HG03565 (cell line): ENCODE measurements around the gene CTSW.

ENCODE experiments used
- ATAC-seq: cut with Tn5 transposase; IDR thresholded peaks from one replicate; pipeline ENCODE4 v1.9.1; 2021; ENCODE audit warnings: mild to moderate bottlenecking, moderate library complexity; ENCODE audit not compliant: unreplicated experiment

The CTSW gene

DNA sequence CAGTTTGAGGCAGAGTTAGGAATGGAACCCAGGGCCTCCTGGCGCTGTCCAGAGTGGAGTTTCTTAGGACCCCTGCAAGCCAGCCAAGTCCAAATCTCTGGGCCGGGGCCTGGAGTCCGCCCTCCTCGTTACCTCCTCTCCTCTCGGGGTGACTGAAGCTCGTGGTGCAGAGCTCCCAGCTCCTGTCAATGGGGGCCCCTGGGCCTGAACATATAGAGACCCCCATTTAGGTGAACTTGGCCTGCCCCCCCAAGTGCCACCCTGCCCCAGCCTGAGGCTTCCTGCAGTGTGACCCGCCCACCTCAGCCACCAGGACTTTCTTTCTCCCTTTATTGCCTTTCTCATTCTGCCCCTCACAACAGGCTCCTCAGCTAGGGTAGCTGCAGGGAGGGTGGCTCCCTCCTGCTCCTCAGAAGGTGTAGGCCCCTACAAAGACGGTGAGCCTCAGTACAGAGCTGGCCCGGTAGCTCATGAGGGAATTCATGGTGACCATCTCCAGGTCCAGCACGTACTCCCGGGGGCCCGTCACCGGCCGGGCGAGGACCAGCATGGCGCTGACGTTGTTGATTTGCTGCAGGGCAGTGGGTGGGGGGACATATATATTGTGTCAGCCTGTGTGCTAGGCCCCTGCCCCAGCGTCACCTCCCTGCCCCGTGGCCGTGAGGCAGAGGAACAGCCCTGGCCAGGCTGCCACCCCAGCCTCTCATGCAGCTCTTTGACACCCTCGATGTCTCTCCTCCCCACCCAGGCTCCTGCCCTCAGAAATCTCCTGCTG, 12.9 kb upstream of the CTSW start:
- ATAC-seq = no peak

DNA sequence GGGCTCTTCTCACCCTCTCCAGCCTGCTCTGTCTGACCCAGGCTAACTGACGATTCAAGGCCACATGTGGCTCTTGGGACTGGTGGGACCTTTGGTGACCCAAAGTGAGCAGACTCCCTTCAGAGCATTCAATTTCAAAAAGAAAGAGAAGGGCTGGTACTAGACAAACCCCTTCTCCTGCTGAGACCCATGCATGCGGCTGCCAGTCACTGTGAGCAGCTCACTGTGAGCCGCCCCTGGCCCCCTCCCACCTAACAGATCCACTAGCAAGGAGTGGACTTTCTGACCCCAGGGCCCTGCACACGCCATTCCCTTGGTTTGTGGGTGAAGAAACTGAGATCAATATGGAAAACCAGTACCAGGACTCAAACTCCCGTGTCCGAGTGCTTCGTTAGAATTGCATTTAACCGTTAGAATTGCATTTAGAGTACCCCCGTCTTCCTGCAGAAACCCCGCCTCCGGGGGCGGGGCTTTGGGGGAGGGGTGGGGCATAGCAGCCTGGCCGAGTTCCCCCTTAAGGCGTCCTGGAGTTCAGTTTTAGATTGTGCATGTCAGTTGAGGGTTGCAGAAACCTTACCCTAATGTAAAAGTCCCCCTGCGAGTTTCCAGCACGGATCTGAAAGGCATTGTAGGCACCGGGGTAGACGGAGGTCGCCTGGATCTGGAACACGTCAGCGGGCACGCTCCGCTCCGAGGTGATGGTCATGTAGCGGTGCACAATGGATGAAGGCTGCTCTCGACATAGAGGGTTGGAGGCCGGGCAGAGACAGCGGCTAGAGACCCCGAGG, 12.2 kb upstream of the CTSW start:
- ATAC-seq = no peak

DNA sequence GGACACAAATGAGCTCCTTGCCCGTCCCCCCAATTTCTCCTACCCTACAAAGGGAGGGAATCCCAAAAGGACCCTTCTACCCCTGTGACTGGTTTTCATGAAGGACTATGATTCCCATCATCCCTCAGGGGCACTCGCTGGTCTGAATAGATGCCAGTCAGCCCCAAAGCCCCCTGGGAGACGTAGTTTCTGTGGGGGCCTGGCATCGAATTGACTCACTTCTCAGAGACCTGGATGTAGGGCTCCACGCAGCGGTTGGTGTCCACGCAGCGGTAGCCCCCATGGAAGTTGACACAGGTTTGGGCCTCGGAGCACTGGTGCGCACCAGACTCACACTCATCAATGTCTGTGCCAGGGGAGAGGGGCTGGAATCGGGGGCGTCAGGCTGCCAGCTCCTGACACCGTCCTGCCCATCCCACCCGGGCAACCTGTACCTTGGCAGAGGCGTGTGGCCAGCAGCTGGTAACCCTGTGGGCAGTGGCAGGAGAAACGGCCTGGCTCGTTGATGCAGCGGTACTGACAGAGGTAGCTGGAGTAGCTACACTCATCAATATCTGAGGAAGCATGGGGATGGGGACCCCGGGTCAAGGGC, 11.5 kb upstream of the CTSW start:
- no peak for ATAC-seq

DNA sequence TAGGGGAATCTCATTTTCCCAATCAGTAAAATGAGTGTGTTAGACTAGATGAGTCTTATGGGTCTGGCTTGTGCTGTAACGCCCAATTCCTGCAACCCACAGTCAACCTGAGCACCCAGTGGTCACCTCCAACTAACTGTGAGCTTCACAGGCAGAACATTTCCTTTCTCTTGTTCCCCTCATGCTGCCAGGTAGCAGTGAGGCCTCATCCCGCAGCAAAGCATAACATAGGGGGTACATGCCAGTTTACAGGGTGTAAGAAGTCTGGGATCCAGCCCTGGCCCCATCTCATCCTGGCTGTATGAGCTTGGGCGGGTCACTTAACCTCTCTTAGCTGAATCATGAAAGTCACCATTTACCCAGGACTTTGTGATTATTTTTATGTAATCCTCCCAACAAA, 10.7 kb upstream of the CTSW start:
- ATAC-seq = no peak

DNA sequence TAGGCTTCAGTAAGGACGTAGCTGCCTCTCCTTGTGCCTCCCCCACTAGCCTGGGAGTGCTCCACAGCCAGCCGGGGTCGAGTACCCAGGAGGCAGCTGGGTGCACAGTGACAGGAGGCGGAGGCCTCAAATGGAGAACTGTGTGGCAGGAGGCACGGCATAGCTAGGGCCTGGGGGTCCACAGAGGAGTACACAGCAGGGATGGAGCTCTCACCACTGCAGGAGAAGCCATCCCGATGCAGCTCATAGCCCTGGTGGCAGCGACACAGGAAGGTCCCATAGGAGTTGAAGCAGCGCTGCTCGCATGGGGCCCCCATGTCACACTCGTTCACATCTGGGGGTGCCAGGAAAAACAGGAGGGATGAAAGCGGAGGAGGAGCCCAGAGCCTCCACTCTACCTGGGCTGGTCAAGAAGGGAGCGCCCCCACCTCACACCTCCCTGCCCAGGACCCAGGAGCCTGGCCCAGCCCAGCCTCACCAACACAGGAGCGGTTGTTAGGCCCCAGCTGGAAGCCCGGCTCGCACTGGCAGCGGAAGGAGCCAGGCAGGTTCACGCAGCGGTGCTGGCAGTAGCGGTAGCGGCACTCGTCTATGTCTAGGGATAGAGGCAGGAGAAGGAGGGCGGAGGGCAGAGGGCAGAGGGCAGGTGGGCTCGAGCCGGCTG, 9.9 kb upstream of the CTSW start:
- ATAC-seq = no peak

DNA sequence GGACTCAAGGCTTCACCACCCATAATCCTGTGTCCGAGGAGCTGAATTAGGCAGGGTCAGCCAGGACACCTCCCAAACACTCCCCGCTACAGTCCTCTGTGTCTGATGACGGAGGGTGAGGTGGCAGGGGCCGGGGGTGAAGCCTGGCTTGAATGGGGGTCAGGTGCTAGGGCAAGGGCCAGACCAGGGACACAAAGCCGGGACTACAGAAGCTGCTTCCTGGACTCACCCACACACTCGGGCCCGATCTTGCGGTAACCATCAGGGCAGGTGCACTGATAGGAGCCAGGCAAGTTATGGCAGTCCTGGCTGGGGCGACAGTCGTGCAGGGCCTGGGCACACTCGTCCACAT, 9.4 kb upstream of the CTSW start:
- ATAC-seq = no peak

DNA sequence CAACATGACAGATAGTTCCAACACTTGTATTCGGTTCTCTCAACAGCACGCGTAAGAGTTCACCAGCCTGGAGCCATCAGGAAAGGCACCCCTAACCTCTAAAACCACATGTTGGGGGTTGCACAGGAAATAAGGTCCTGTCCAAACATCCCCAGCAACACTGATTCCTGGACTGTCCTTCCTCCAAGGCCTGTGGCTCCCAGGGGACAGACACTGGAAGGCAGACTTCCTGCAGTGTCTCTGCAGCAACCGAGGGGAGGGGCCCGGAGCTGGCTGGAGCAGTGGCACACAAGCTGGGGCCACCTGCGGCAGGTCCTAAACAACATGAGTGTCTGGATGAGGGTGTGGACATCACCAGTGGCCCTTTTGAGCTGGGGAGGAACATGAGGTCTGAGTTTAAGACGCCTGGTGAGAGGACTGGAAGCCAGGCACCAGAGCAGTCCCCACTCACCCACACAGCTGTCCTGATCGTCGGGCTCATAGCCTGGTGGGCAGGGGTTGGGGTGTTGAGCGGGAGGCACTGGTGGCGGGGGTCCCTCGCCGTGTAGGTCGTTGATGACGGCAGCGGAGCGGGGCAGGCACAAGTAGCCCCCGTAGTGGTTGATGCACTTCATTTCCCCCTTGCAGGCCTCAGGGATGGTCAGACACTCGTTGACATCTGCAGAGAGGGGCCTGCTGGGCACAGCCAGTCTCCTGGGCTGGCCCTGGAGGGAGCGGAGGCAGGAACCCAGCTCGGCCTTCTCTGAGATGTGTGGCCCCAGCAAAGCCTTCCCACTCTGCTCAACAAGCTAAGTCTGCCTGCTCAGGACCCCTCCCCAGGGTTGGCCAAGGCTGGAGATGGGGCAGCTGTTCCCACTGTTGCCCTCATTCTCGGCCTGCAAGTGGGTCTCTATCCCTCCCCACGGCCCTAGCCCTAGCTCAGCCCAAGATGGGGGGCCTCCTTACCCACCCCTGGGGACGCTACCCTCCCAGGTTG, 8.6 kb upstream of the CTSW start:
- ATAC-seq = no peak

DNA sequence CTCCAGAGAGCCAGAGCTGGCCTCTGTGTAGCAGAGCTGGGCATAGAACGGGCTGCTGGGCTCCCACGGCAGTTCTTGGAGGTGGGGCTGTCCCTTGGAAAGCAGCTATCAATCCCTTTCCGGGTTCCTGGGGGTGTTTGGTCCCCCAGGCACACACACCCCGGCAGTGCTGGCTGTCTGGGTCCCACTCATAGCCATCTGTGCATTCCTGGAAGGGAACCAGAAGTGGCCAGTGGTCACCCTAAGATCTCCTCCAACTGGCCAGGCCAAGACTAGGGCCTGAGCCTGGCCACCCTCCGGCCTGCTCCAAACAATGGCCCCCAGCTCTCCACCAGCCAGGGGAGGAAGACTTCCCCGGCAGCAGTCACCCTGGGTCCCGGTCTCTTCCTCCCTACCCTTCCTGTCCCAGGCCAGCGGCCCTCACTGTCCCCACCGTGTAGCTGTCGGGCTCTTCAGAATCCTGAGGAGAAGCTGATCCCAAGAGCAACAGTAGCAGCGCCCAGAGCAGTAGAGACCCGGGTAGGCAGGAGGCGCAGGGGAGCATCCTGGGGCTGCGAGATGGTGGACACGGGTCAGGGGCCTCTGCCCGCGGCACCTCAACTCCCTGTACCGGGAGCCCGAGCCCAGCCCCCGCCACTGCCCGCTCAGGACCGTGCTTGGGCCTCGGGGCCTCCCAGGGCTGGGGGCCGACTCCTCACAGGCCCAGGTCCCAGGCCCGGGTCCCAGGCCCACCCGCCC, 7.7 kb upstream of the CTSW start:
- ATAC-seq = no peak

DNA sequence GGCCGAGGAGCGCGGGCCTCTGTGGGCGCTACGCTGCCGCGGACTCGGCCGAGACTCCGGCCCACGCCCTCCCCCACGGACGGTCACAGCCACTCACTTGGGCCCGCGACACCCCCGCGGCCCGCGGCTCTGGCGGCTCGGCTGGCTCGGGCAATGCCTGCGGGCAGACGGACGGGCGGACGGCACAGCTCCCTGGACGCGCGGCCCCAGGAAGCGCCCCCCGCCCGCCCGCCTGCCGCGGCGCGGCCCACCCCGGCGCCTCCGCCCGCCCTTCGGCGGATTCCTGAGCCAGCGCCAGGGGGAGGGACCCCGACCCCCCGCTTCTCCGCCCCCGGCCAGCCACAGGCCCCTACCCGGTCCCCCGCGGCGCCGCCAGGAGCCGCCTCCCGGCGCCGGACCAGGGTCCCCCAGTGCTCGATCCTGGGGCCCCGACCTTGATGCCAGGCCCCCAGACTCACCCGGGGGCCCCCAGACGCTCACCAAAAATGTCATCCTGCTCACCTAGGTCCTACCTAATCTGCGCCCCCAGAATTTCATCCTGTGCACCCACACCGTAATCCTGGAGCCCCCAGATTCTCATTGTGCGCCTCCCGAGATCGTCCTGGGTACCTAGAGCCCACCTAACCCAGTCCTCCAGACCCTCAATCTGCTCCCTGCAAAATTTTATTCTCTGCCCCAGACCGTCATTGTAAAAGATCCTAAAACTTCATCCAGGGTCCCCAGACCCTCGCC, 6.9 kb upstream of the CTSW start, which contains the start of gene EFEMP2:
EFEMP2 (minus strand) TSS at position 215 of the 732 bp plus-strand sequence. CDS start 446 bp downstream, outside the sequence.
- no peak for ATAC-seq

DNA sequence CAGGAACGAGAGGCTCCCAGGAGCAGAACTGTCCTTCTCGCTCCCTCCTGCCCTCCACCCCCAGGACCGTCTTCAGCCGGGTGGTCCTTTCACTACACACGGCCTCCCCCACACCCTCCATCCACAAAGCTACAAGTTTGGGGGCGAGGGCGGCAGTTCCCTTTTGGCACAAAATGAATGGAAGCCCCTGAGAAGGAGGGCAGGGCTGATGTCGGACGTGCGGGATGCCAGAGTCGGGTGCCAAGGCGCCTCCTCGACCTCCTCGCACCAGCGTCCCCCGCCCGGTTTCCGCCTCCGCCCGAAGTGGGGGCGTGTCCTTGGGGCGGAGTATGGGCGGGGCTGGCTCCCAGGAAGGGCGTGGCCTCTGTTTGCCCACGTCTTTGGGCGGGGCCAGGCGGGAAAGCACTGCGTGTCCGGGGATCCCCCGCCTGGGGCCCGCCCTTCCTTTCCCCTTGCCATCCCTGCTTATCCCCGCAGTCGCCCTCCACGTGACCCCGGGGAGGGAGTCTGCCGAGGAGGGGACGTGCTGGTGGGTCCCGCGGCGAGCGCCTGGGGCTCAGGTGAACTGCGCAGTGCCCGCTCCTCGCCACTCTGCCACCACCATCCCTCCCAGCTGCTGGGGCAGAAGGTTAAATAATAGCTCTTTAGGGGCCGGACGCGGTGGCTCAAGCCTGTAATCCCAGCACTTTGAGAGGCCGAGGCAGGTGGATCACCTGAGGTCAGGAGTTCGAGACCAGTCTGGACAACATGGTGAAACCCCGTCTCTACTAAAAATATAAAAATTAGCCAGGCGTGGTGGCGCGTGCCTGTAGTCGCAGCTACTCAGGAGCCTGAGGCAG, 6.1 kb upstream of the CTSW start:
- peak; percentile 74 for ATAC-seq

DNA sequence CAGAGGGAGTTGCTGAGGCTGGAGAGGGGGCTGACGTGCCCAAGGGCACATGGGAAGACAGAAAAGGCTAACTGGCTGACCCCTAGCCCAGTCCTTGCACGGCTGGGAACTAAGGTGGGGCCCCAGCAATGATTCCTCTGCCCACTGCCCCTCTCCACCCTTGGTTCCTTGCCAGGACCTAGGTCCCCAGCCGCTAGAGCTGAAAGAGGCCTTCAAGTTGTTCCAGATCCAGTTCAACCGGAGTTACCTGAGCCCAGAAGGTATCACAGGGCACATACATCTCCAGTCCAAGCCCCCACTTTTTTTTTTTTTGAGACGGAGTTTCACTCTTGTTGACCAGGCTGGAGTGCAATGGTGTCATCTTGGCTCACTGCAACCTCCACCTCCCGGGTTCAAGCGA, 390 bp downstream of the CTSW start:
- ATAC-seq = no peak

DNA sequence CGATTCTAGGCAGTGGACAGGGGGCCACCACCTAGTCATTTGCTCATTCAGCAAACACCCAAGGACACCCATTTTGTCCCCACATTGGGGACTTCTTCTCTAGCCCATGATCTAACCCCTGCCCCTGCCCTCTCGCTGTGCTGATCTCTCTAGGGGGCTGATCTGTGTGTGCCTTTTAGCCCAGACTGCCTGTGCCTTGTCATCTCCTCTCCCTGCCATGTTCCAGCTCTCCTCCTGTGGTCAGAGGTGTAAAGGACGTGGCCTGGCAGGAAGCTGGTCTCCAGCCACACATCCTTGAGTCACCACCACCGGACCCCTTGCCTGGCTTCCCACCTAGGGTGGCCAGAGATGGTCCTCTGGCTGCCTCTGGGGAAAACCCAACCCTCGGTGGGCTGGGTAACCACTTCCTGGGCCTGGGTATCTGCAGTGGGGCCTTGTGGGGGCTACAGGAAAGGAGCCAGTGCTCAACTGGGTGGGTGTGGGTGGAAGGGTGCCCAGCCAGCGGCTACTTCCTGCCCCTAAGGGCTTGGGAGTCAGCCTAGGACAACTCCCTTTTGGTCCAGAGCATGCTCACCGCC, 1.3 kb downstream of the CTSW start:
- no peak for ATAC-seq

DNA sequence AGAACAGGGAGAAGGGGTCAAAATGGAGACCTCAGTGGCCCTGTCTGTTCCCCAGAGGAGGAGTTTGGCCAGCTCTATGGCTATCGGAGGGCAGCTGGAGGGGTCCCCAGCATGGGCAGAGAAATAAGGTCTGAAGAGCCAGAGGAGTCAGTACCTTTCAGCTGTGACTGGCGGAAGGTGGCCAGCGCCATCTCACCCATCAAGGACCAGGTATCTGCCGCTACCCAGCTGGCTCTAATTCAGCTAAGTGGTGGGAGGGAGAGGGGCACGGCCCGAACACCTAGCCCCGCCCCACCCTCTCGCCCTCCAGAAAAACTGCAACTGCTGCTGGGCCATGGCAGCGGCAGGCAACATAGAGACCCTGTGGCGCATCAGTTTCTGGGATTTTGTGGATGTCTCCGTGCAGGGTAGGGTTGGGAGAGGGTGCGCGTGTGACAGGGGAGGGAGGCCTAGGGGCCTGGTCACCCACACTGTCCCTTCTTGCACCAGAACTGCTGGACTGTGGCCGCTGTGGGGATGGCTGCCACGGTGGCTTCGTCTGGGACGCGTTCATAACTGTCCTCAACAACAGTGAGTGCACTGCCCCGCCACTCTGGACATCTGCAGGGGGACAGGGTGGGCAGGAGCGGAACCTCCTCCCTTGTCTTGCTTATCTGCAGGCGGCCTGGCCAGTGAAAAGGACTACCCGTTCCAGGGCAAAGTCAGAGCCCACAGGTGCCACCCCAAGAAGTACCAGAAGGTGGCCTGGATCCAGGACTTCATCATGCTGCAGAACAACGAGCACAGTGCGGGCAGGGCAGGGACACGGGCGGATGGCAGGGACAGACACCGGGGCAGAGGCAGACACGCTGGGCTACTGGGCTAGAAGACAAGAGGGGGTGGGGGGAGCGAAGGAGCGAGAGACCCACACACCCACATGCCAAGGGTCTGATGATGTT, 2.8 kb downstream of the CTSW start:
- ATAC-seq = no peak

DNA sequence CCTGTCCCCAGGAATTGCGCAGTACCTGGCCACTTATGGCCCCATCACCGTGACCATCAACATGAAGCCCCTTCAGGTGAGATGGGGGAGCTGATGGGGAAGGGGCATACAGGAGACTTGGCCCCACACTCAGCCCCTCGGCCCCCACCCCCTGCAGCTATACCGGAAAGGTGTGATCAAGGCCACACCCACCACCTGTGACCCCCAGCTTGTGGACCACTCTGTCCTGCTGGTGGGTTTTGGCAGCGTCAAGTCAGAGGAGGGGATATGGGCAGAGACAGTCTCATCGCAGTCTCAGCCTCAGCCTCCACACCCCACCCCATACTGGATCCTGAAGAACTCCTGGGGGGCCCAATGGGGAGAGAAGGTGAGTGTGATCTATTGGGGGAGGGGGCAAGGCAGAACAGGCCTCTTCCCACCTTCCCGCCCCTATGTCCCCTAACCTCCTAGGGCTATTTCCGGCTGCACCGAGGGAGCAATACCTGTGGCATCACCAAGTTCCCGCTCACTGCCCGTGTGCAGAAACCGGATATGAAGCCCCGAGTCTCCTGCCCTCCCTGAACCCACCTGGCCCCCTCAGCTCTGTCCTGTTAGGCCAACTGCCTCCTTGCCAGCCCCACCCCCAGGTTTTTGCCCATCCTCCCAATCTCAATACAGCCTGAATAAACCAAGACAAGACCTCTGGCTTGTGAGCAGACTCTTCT, 3.6 kb downstream of the CTSW start:
- no peak for ATAC-seq

DNA sequence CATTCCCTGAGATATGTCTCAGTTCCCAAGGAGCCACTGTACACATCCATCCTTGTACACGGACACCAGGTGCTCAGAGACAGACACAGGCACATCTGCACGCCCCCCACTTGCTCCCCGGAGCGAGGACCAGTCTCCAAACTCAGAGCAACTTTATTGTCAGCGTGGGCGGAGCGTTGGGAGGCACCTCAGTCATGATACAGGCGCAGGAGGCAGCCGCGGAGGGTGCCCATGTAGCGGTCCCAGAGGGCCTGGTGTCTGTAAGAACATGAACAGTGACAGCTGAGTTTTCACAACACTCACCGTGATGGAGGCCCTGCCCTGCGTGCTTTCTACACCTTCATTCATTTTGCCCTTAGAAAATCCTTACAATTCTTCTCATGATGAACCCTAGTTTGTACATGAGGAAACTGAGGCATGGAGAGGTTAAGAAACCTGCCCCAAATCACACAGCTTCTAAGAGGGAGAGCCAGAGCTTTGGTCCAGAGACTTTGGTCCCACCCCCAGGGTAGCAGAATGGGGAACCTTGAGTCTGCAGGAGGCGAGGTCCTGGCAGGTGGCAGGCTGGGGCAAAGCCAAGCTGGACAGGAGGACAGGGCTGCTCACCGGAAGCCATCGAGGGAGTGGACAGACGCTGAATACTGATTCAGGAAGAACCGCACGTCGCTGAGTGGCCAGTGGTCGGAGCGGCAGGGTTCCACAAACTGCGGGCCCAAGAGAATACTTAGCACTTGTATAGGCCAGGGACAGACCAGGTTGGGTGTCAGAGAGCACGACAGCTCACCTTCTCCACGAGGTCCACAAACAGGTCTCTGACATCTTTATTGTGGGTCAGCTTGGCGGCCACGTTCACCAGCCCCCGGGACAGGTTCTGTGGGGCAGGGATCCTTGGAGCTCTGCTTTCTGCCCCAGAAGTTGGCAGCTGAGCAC, 4.4 kb downstream of the CTSW start:
- no peak for ATAC-seq
